ENCODE results near the gene CHMP1B.
"Not testable (repeated sequence)": the region's sequence is repeated elsewhere in the genome, so short reads cannot be mapped to it uniquely, and the experiment has no call there.

Gene CHMP1B

GRCh38 chr18:11849841-11850634 lies 1.2 kb upstream of the CHMP1B start:
- H3K4me2 ChIP-seq (ENCODE audit: low read depth, low read length, poor library complexity, severe bottlenecking) = peak overlapping the region; percentile 93
- peak overlapping the region; percentile 84 for H3K9ac ChIP-seq (ENCODE audit: low read depth, low read length, poor library complexity, severe bottlenecking)
- H3K9me2 ChIP-seq (replicated peaks; ENCODE audit: low read depth, low read length) = no peaks in the 10 kb centered on the region
- H3K4me1 ChIP-seq (ENCODE audit: insufficient read depth, low read length, poor library complexity, severe bottlenecking) = peaks cover 30% of the 10 kb centered on the region
- no peaks in the 10 kb centered on the region for H3K9me3 ChIP-seq (ENCODE audit: insufficient read depth, low read depth, low read length)
- no peaks in the 10 kb centered on the region for H3F3A ChIP-seq (ENCODE audit: low read depth)
- no peak for TF ChIP-seq CTCF (conservative IDR thresholded peaks at IDR 0.05; ENCODE audit: low read length)
- no peak for TF ChIP-seq EZH2phosphoT487 (IDR thresholded peaks at IDR 0.05; ENCODE audit: borderline replicate concordance)
- peaks cover 18% of the 10 kb centered on the region for H4K20me1 ChIP-seq (ENCODE audit: insufficient read depth, low read length, poor library complexity, severe bottlenecking)
- no peaks in the 10 kb centered on the region for H3K36me3 ChIP-seq (ENCODE audit: insufficient read depth, low read length)
- peaks cover 32% of the 10 kb centered on the region for H3K79me2 ChIP-seq (ENCODE audit: insufficient read depth, low read length)
- no peaks in the 10 kb centered on the region for H3K27me3 ChIP-seq (ENCODE audit: insufficient read depth, low read length, poor library complexity, severe bottlenecking)
- H3K4me3 ChIP-seq (ENCODE audit: low read length, poor library complexity, severe bottlenecking) = peak overlapping the region; percentile 82
- peak overlapping the region; percentile 97 for H2AFZ ChIP-seq (ENCODE audit: low read length)

- peak overlapping the region; percentile 93 for H3K4me2 ChIP-seq (ENCODE audit: low read depth, low read length, poor library complexity, severe bottlenecking)
- peaks cover 18% of the 10 kb centered on the region for H4K20me1 ChIP-seq (ENCODE audit: insufficient read depth, low read length, poor library complexity, severe bottlenecking)
- no peaks in the 10 kb centered on the region for H3K9me2 ChIP-seq (replicated peaks; ENCODE audit: low read depth, low read length)
- H3K36me3 ChIP-seq (ENCODE audit: insufficient read depth, low read length) = no peaks in the 10 kb centered on the region
- H3F3A ChIP-seq (ENCODE audit: low read depth) = no peaks in the 10 kb centered on the region
- H3K27me3 ChIP-seq (ENCODE audit: insufficient read depth, low read length, poor library complexity, severe bottlenecking) = no peaks in the 10 kb centered on the region
- TF ChIP-seq EZH2phosphoT487 (IDR thresholded peaks at IDR 0.05; ENCODE audit: borderline replicate concordance) (no peak), CTCF (conservative IDR thresholded peaks at IDR 0.05; ENCODE audit: low read length) (no peak)
- peak overlapping the region; percentile 82 for H3K4me3 ChIP-seq (ENCODE audit: low read length, poor library complexity, severe bottlenecking)
- H3K9ac ChIP-seq (ENCODE audit: low read depth, low read length, poor library complexity, severe bottlenecking) = peak overlapping the region; percentile 84
- no peaks in the 10 kb centered on the region for H3K9me3 ChIP-seq (ENCODE audit: insufficient read depth, low read depth, low read length)
- peaks cover 30% of the 10 kb centered on the region for H3K4me1 ChIP-seq (ENCODE audit: insufficient read depth, low read length, poor library complexity, severe bottlenecking)
- peaks cover 32% of the 10 kb centered on the region for H3K79me2 ChIP-seq (ENCODE audit: insufficient read depth, low read length)
- H2AFZ ChIP-seq (ENCODE audit: low read length) = peak overlapping the region; percentile 97
These were observed 430 bp upstream of the CHMP1B start for GRCh38 chr18:11850821-11851145.

- Histone ChIP-seq H3K4me1 (ENCODE audit: insufficient read depth, low read length, poor library complexity, severe bottlenecking) (peaks cover 30% of the 10 kb centered on the region), H3K4me3 (ENCODE audit: low read length, poor library complexity, severe bottlenecking) (peak overlapping the region; percentile 82), H3K36me3 (ENCODE audit: insufficient read depth, low read length) (no peaks in the 10 kb centered on the region), H3K79me2 (ENCODE audit: insufficient read depth, low read length) (peaks cover 32% of the 10 kb centered on the region), H3K9me2 (replicated peaks; ENCODE audit: low read depth, low read length) (no peaks in the 10 kb centered on the region), H3K9me3 (ENCODE audit: insufficient read depth, low read depth, low read length) (no peaks in the 10 kb centered on the region), H3K27me3 (ENCODE audit: insufficient read depth, low read length, poor library complexity, severe bottlenecking) (no peaks in the 10 kb centered on the region), H4K20me1 (ENCODE audit: insufficient read depth, low read length, poor library complexity, severe bottlenecking) (peaks cover 18% of the 10 kb centered on the region), H3K4me2 (ENCODE audit: low read depth, low read length, poor library complexity, severe bottlenecking) (peak overlapping the region; percentile 92), H3F3A (ENCODE audit: low read depth) (no peaks in the 10 kb centered on the region), H2AFZ (ENCODE audit: low read length) (peak overlapping the region; percentile 68), H3K9ac (ENCODE audit: low read depth, low read length, poor library complexity, severe bottlenecking) (peak overlapping the region; percentile 84)
- TF ChIP-seq EZH2phosphoT487 (IDR thresholded peaks at IDR 0.05; ENCODE audit: borderline replicate concordance) = no peak
- no peak for TF ChIP-seq CTCF (conservative IDR thresholded peaks at IDR 0.05; ENCODE audit: low read length)
These were observed 659 bp downstream of the CHMP1B start for GRCh38 chr18:11851806-11852337.

DNA sequence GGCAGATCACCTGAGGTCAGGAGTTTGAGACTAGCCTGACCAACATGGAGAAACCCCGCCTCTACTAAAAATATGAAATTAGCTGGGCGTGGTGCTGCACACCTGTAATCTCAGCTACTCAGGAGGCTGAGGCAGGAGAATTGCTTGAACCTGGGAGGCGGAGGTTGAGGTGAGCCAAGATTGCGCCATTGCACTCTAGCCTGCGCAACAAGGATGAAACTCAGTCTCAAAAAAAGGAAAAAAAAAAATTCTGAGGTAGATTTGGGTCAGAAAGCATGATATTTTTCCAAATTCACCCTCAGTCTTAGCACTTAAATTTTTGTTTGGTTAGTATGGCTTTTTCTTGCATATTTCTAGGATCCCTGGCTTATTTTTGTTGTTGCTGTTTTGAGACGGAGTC lies 3.3 kb downstream of the CHMP1B start:
- H3K9me2 ChIP-seq (replicated peaks; ENCODE audit: low read depth, low read length); H3K9ac ChIP-seq (ENCODE audit: low read depth, low read length, poor library complexity, severe bottlenecking); H3K9me3 ChIP-seq (ENCODE audit: insufficient read depth, low read depth, low read length); H3K27me3 ChIP-seq (ENCODE audit: insufficient read depth, low read length, poor library complexity, severe bottlenecking); H3K4me3 ChIP-seq (ENCODE audit: low read length, poor library complexity, severe bottlenecking); H3K36me3 ChIP-seq (ENCODE audit: insufficient read depth, low read length); H3F3A ChIP-seq (ENCODE audit: low read depth); H2AFZ ChIP-seq (ENCODE audit: low read length): not testable (repeated sequence)
- Histone ChIP-seq H4K20me1 (ENCODE audit: insufficient read depth, low read length, poor library complexity, severe bottlenecking) (peaks cover 18% of the 10 kb centered on the region), H3K4me2 (ENCODE audit: low read depth, low read length, poor library complexity, severe bottlenecking) (peak overlapping the region; percentile 92), H3K79me2 (ENCODE audit: insufficient read depth, low read length) (peaks cover 32% of the 10 kb centered on the region), H3K4me1 (ENCODE audit: insufficient read depth, low read length, poor library complexity, severe bottlenecking) (peaks cover 30% of the 10 kb centered on the region)
